HG03196 (cell line): Measurements from ENCODE around the gene NEMP2.
"Not testable (repeated sequence)": the region's sequence is repeated elsewhere in the genome, so short reads cannot be mapped to it uniquely, and the experiment has no call there.

Experiments
- ATAC-seq: cut with Tn5 transposase; IDR thresholded peaks from one replicate; pipeline ENCODE4 v1.9.1; 2021; ENCODE audit not compliant: unreplicated experiment

NEMP2 gene

DNA sequence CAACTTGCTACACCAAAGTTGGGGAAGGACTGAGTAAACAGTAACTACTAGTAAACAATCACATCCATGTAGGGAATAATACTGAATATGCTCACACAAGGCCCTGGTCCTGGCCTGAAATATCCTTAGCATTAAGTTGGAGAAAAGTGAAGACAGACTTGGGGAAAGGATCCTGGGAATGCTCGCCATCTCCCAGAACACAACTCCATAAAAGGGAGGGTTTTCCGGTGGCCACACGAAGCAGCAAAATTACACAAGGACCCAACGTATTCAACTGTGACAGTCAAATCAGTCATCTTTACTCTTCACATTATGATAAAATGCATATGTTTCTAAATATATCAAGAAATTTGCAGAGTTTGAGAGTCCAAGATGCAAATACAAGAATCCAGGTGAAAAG is 7.3 kb downstream of the NEMP2 start:
- ATAC-seq = no peak

DNA sequence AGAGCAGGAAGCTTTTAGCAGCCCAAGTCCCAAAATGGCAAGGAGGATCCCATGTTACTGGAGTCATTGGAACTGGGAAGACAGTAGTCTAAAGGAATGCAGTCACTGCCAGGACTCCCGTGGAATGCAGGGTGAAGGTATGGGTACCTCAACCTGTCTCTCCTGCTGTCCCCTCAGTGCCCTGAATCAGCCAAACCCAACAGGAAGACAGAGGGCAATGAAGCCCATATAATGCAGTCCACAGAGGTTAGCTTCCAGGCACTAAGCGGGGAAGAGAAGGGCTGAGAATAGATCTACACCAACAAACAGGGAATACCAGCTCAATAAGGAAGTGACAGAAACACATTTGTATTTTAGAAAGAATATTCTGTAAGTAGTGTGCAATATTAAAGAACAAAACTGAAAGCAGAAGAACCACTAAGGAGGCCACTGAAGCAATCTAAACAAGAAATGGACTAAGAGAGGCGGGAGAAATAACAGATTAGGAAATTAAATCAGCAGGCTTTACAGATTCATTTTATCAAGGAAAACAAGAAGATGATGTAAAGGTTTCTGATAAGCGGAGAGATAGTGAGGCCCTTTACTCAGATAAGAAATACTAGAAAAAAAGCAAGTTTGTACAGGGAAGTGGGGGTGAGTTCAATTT is 8.3 kb downstream of the NEMP2 start:
- no peak for ATAC-seq

DNA sequence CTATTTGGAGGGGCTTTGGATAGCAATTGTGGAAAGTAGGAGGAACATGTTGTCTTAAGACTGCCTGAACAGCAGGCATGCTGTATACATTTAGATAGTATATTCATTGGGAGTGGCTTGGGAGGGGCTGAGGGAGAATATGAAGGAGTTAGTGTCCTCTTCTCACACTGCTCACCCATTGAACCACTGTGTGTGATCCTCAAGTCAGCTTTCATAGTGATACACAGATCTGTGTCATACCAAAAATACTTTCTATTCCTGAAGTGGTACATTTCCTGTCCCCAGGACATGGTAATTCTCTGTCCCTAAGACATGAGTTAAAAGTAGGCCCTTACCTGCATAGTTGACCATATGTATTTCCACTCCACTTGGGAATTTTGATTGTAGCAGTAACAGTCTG is 9.6 kb downstream of the NEMP2 start:
- ATAC-seq = no peak

DNA sequence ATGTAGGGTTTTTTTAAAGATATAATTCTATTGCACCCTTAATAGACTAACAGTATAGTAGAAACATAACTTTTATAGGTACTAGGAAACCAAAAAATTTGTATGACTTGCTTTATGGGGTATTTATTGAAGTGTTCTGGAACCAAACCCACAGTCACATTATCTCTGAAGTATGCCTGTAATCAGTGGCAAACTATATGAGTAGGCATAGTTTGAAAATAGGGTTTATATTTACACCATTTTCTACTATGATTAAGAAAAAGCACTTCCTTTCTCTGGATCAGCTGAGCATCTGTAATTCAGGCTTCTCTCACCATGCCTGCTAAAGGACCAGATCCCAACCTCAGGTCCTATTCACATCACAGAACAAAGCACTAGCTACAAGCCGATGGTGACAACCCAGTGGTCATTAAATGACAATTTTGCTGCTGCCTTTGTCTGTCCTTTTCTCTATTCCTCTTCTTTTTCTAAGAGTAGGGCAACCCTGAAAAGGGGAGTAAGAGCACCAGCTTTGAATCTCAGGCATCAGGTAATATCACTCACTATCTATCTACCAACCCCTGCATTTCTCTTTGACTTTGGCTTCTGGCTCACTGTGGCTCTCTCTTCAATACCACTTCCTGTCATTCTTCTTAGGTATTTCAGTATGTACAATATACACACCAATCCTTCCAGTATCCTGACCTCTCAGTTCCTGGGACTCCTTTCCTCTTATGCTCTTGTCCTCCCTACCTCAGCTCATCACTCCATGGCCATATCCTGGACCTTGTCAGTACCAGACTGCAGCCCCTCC is 14.4 kb downstream of the NEMP2 start:
- ATAC-seq = no peak

DNA sequence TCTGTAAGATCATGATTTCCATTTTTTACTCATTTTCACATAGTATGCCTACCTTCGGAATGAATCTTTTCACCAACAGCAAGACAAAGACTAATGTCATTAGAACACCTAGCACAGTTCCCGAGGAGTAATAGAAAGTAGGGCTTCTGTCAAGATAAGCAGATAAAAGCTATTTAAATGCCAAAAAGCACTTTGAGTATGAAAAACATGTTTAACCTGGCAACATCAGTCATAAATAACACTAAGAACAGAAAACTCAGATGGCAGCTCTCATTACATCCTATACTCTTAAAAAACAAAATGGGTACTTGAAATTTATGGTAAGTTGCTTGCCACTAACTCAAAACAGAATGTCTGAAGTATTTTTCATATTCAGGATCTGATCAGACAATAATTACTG is 17.1 kb downstream of the NEMP2 start:
- no peak for ATAC-seq

DNA sequence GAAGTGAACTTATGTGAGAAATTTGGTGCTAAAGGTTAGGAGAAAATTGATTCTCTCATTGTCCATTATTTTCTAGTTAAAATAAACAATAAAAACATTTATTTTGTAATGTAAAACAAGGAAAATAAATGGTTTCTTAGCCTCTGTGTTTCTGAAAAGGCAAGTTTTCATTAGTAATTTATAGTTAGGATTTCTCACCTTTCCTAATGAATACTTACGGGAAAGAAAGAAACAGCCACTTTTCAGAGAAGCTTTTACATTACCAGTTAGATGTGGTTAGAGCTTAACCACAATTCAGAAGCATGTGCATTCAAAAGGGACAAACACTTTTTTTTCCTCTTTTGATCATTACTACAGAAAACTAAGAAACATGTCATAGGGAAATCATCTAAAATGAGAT is 18.8 kb downstream of the NEMP2 start:
- ATAC-seq = no peak

DNA sequence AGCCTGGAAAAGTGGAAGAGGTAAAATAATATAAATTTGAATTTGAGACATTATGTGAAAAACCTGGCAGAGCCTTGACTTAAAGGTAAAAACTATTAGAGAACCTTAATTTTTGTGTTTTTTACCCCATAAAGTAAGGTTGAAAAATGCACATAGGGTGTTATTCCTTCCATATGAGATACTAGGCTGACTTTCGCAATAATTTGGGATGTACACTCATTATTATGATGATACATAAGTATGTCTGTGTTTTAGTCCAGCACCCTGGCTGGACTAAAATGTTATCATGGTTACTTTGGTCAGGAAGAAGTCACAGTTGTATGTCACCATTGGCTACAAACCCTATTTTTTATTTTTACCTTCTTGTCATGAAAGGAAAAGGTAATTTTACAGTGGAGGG is 19.8 kb downstream of the NEMP2 start:
- no peak for ATAC-seq

DNA sequence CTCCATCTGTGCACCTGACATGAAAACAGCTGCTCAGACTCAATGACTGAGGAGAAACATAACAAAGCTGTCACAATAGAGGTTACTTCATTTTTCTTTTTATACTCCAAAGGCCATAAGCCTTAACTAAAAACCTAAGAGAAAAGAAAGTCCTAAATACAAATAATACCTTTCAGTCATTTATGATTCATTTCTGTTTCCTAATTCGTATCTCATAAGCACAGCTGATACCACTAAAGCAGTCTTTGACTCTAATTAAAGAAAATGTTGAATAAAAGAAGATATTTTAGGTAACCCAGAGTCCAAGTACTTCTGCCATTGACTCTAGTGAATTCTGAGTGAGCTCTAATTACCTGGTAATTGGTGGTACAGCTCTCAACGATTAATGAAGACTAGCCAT is 20.6 kb downstream of the NEMP2 start:
- no peak for ATAC-seq

DNA sequence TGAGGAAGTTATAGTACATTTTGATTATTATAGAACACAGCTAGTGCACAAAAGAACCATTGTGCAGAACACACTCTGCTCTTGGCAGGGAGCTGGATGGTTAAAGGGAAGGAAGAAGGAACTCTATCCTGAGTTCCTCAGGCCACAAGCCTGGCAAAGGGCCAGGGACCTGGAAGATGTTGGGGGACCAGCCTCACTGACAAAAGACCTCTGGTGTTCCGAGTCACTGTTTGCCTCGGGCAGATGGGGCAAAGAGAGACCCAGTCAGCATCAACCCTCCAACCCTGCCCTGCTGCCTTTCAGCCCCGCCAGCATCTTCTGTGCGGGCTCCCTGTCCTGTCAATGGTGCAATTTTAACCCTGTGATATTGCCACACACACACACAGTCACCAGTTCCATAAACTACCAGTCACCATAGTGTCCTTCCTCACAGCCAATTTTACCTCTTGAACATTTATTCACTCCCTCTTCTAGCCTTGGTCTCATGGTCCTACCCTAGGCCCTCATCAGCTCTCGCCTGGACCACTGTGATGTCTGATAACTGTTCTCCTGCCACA is 21.9 kb downstream of the NEMP2 start:
- no peak for ATAC-seq

DNA sequence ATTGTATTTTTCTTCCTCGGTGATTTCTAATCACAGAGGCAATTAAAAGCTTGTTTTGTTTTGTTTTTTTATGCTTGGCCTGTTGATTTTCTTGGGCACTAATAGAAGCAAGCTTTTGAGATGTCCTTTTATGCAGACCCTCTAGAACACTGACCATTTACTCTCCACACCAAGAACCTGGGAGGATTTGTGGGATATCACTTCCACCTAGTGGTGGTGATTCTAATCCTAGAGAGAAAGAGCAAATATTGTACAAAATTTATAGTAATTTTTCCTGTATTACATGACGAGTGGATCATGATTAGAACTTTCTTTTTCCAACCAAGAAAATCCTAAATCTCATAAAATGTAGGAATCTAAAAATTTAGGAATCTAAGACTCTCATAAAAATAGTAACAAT is 23.4 kb downstream of the NEMP2 start:
- no peak for ATAC-seq

DNA sequence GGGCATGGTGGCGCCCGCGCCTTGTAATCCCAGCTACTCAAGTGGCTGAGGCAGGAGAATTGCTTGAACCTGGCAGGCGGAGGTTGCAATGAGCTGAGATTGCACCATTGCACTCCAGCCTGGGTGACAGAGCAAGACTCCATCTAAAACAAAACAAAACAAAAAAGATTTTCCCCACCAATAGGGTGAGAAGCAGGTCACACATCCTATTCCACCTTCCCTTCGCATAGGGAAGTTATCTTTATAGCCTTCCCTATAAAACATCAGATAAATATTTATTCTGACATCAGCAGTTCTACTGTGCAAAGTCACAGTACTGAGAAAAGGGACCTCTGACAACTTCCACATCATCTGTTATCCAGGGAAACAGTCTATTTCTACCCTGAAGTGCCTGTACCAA is 24.6 kb downstream of the NEMP2 start:
- ATAC-seq = not testable (repeated sequence)

DNA sequence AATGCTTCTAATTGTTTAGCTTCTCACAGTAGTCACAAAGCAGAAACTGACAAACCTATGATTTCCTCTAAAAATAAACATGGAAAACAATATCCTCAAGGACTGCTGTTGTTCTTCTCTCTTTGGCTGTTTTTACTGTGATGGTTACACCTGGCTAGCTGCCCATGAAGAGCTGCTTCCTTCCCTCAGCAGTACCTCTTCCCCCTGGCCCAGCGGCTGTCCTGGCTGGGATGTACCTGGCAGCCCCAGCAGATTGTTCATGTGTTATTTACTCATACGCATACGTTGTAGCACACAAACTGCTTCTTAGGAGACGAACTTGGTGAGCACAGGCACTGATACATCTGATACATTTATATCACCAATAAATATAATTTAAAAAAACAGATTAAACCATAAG is 27.4 kb downstream of the NEMP2 start:
- ATAC-seq = no peak

DNA sequence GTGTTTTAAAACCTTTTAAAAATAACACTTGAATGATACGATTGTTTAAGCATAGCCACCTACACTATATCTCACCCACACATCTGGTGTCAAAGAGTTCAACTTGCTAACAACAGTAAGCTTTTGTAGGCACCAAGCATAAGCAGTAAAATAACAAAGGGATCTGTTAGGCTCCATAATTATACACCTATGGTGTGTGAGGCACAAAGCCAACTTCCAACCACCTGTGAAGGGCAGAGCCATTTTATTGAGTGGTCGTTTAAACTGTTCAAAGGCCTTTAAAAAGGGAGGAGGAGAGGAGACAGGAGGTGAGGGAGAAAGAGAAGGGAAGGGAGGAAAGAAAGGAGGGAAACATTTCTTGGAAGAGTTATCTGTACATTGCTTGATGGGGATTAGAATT is 27.9 kb downstream of the NEMP2 start:
- ATAC-seq = no peak

DNA sequence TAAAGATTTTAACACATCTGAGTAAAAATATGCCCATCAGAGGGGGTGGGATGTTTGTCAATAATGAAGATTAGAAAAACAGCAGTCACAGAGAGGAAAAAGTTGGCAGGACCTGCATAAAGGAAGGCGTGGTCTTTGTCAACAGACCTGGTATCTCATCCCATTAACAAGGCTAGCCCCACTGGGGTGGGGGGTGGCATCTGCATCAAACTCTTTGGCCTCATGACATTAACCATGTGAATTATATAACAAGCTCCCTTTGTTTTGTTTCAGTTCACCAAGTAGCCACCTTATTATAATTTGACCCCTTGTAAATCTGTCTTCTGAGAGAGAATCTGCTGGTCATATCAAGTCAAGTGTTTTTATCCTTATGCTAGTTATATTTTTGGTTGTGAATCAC is 28.8 kb downstream of the NEMP2 start:
- ATAC-seq = no peak

DNA sequence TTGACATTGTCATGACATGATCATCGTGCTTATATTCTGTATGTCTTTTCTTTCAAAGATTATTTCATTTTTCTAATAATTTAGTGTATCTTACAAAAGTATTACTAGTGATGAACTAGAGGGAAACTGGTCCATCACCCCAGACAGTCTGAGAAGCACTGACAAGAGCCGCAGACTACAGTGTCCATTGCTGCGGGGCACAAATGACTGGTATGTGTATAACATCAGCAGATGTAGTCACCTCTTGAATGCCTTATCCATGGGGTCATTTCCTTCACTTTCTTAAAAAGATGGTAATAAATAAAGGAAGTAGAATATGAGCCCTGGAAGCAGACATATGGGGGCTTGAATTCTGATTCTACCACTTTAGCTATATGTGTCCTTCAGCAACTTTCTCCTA is 29.6 kb downstream of the NEMP2 start:
- no peak for ATAC-seq

DNA sequence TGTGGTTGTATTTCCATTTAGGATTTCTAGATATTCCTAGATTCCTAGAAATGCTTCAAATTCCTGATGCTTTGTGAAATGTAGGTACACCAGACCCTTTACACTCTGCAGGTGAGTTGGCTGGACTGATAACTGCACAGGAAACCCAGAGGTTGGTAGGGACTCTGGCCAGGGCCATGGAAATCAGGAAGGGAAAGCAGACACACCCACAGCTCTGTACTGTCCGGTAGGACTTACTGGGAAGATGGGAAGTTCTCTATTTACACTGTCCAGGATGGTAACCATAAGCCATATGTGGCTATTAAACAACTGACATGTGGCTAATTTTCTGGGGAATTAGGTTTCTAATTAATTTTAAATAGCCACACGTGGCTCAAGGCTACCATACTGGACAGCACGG is 31.4 kb downstream of the NEMP2 start:
- ATAC-seq = no peak

DNA sequence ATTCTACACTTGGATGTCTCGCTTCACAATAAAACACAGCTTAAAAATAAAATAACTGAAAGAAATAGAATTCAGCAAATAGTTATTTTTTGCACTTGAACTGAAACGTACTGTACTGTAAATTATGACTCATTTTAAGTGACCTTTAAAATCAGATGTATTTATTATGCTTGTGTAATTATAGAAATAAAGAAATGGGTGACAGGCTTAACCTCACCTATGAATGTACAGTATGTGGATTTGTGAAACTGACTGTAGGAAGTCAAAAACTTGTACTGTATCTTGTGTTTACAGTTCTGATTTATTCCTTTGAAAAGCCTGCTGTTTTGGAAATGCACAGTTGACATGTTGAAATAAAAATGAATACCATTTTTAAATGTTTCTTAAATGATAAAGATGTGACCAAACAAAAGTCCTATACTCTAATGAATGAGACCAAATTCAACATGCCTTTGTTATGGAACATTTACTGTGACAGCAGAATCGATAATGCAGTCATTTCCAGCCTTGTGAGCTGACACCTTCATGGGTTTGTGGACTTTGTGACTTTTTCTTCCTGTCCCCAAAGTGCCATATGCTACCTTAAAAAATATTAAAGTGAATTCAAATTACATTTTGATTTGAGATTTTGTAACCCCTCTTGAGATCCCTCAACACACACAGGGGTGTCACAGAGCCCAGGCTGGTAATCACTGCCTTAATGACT is 32.7 kb downstream of the NEMP2 start:
- no peak for ATAC-seq

DNA sequence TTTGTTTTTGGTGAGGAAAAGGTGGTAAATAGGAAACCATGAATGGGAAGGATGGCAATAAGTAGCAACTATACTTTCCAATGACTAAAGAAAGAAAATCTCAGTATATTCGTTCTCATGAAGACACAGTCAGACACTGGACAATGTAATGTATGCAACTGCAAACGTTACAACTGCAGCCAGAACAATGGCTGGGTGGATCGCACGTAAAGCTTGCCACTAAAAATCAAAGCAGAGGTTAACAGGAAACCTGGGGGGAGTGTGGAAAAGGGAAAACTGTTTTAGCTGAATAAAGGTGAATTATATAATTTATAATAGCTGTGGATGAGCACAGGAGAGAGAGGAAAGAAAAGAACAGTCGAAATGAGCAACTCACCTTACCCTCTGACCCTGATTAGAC is 33.3 kb downstream of the NEMP2 start:
- ATAC-seq = no peak

DNA sequence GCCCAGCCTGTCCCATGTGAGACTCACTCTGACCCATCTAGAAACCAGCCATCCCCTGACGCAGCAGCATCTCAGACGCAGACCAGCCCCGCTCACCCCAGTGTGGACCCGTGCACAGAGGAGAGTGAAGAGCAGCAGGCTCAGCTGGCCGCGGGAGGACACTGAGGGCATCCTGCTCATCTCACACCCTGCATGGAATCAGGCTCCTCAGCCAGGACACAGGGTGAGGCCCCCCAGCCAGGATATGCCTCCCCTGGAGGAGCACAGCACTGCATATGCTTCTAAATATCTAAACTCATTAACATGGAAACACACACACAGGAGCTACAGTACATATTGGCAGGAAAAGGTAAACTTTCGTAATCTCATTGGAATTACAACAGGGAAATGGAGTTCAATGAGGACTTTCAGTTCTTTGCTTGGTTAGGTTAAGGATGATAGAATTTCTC is 34.4 kb downstream of the NEMP2 start:
- ATAC-seq = no peak

DNA sequence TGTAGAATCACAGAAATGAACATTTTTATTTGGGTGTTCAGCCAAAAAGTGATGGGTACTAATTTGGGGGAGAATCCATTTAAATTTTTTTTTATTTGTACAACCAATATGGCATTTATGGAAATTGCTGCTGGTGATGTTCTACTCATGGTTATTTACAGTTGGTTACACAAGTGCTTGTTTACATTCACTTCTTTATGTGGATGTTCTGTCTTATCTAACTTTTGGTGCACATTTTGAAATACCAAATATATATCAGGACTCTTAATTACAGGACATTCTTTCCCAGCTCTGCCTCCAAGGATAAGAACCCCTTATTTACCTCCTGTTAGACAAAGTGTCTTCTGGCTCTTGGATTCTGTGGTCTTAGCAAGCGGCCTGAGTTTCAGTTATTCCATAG is 35.2 kb downstream of the NEMP2 start:
- no peak for ATAC-seq

DNA sequence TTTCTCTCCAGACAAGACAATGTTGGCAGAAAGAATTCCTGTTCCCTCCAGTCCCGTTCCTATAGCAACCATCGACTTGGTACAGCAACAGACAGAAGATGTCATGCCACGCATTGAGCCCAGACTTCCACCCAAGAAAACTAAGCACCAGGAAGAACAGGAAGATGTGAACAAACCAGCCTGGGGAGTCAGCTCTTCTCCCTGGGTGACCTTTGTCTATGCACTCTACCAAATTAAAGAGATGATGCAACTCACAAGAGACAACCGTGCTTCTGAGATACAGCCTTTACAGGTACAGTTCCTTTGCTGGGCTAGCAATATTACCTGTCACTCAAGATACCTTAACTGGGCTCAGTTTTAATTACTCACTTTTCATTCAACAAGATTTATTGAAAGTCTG is 37.1 kb downstream of the NEMP2 start:
- ATAC-seq = no peak
